AG09309 (cell line): Measurements from ENCODE around the gene CDV3.

ENCODE experiments used
- DNase-seq: peaks from one replicate; pipeline ENCODE4 v3.0.0-alpha.2; 2010; ENCODE audit warnings: low read depth
- H3K4me3 ChIP-seq: 2 replicates; pipeline ENCODE4 v1.5.1; 2011; ENCODE audit warnings: mild to moderate bottlenecking, low read depth, low read length, moderate library complexity; ENCODE audit not compliant: control insufficient read depth
- CTCF ChIP-seq: IDR thresholded peaks from 2 replicates; pipeline ENCODE4 v1.5.1; 2011; ENCODE audit warnings: mild to moderate bottlenecking, low read depth, low read length, inconsistent platforms; ENCODE audit not compliant: insufficient read depth, control insufficient read depth; ENCODE audit errors: missing control alignments

Gene CDV3

GRCh38 chr3:133598405-133598804 lies 24.9 kb downstream of the CDV3 start:
- no peak for TF ChIP-seq CTCF
- no peak overlapping the region for H3K4me3 ChIP-seq
- no peak for DNase-seq

- TF ChIP-seq CTCF: no peak
- no peak overlapping the region for H3K4me3 ChIP-seq
- DNase-seq: no peak
These were observed 25.8 kb downstream of the CDV3 start for GRCh38 chr3:133599280-133599679.

DNA sequence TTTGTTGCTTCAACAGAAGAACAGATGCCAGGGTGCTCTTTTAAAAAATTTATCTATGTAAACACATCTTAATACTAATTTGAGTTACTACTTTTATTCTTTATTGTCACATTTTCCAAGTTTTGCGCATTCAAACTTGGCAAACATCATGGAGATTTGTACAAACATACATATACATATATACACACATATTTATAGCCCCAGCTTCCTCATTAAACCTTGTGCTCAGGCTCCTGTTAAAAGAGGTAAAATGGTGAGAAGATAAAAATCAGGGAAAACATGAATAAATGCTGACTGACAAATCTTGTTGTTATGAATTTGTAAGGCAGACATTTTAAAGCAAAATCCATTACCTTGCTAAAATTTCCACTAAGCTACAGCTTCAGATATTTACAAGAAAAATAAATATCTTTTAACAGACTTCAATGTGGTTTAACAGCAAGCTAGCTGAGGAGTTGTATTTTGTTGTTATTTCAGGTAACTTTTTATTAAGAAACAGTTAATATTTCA lies 27.1 kb downstream of the CDV3 start:
- DNase-seq: no peak
- H3K4me3 ChIP-seq: no peak overlapping the region
- TF ChIP-seq CTCF: no peak

DNA sequence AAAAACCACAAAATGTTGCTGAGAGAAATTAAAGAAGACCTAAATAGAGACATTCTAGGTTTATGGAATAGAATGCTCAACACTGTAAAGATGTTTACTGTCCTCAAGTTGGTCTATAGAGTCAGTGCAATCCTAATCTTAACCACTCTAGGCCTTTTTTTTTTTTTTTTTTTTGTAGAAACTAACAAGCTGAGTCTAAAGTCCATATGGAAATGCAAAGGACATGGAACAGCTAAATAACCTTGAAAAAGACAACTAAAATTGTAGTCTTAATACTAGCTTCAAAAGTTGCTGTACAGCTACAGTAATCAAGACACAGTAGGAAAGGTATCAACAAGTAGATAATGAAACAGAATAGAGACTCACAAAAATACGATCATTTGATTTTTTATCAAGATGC lies 32.9 kb downstream of the CDV3 start:
- no peak for TF ChIP-seq CTCF
- no peak overlapping the region for H3K4me3 ChIP-seq
- DNase-seq: no peak

GRCh38 chr3:133606902-133607301 lies 33.4 kb downstream of the CDV3 start:
- no peak overlapping the region for H3K4me3 ChIP-seq
- TF ChIP-seq CTCF: no peak
- DNase-seq: no peak

DNA sequence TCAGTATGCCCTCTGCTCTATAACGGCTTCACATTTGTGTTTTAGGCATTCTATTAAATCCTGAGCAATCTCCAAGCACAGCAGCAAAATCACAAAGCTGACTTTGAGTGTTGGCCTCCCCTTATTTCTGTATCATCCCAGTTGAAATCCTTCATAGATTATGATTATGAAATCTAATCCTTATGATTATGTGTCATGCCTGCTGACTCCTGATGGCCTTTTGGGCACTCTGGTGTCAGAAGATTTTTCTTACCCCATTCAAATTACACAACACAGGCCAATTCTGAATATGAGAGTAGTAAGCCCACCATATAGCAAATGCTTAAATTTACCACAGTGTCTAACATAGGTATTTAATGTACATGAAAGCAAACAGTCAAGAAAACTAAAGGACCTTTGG lies 34.3 kb downstream of the CDV3 start:
- no peak for TF ChIP-seq CTCF
- no peak overlapping the region for H3K4me3 ChIP-seq
- no peak for DNase-seq

- TF ChIP-seq CTCF: no peak
- H3K4me3 ChIP-seq: no peak overlapping the region
- no peak for DNase-seq
These were observed 34.9 kb downstream of the CDV3 start for GRCh38 chr3:133608388-133608787.
